ENCODE results near the gene OTOP2. TPM values are rescaled to one million over a fixed set of nuclear protein-coding genes. Genes with fewer than 3 reads are reported as not detected.

OTOP2 gene
- total and polyA plus RNA-seq, 2 donors from 2014 or later: not detected

DNA sequence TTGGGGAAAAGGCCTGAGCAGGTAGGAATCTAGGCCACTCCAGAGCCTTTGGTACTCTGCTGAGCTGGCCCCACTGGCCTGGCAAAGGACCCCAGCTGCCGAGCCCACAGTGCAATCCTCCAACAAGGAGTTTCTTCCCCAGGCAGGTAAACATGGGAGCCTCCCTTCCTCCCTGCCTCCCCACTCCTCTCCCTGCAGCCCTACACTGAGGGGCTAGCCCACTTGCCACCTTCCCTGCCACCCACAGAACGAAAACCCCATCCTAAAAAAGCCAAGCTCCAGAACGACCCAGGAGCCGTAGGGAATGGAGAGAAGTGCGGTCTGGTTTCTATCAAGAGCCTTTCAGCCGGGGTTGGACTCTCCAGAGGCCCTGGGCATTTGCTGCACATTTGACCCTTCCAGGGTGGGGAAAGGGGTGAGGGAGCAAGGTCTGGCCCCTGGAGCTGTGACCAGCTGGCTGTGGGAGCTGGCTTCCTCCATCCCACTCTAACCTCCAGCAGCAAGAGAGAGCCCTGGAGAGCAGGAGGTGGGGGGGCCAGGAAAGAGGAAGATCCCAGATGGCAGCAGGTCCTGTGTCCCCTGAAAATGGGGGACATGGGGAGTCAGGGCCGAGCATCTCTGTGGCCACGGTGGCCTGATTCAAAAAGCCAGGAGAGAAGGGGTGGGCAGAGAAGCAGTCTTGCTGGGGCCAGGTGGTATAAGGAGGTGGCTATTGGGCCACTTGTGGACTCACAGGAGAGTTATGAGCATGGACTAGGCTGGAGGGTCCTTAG lies 47.2 kb downstream of the OTOP2 start:
- Histone ChIP-seq H3K9ac (ENCODE audit: low read length in 3 of 3) (peak overlapping the region in 2 of 3 donors; percentile 55 to 71), H3K9me3 (ENCODE audit: control insufficient read depth in 2 of 3, insufficient read depth in 1 of 3, low read length in 3 of 3) (no peaks in the 10 kb centered on the region), H3K27ac (ENCODE audit: low read depth in 2 of 2, low read length in 2 of 2) (peak overlapping the region; percentile 9 to 72), H3K4me1 (ENCODE audit: control insufficient read depth in 2 of 3, insufficient read depth in 2 of 3, low read depth in 1 of 3, low read length in 3 of 3) (peaks cover 0 to 4% (median 3%) of the 10 kb centered on the region in 3 donors), H3K36me3 (ENCODE audit: control insufficient read depth in 2 of 3, insufficient read depth in 3 of 3, low read length in 3 of 3) (no peaks in the 10 kb centered on the region), H3K4me3 (ENCODE audit: low read length in 3 of 3) (peak overlapping the region in 2 of 3 donors; percentile 42 to 46), H3K27me3 (ENCODE audit: control insufficient read depth, insufficient read depth, low read length) (no peaks in the 10 kb centered on the region)
- intact Hi-C loops (cut with DNase I): no loop called here
- no peak for DNase-seq
- TF ChIP-seq, protein P1, sequence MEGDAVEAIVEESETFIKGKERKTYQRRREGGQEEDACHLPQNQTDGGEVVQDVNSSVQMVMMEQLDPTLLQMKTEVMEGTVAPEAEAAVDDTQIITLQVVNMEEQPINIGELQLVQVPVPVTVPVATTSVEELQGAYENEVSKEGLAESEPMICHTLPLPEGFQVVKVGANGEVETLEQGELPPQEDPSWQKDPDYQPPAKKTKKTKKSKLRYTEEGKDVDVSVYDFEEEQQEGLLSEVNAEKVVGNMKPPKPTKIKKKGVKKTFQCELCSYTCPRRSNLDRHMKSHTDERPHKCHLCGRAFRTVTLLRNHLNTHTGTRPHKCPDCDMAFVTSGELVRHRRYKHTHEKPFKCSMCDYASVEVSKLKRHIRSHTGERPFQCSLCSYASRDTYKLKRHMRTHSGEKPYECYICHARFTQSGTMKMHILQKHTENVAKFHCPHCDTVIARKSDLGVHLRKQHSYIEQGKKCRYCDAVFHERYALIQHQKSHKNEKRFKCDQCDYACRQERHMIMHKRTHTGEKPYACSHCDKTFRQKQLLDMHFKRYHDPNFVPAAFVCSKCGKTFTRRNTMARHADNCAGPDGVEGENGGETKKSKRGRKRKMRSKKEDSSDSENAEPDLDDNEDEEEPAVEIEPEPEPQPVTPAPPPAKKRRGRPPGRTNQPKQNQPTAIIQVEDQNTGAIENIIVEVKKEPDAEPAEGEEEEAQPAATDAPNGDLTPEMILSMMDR (IDR thresholded peaks at IDR 0.05; ENCODE audit: borderline replicate concordance, extremely low read depth, insufficient read depth): no peak
- no peak for FAIRE-seq

DNA sequence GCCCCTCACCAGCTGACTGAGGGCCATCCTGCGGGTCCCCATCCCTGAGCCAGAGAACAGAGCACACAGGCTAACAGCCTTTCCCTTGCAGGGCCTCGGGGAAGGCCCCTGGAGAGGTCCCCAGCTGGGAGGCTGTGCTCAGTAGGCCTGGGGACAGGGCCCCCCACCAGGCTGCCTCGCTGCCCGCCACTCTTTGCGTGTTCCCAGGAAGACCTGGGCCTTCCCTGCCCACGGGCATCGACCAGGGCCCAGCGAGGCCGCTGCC lies 47.7 kb downstream of the OTOP2 start:
- no peak for FAIRE-seq
- H3K9ac ChIP-seq (ENCODE audit: low read length in 3 of 3): peak overlapping the region in 2 of 3 donors; percentile 55 to 71
- intact Hi-C loops (cut with DNase I): no loop called here

DNA sequence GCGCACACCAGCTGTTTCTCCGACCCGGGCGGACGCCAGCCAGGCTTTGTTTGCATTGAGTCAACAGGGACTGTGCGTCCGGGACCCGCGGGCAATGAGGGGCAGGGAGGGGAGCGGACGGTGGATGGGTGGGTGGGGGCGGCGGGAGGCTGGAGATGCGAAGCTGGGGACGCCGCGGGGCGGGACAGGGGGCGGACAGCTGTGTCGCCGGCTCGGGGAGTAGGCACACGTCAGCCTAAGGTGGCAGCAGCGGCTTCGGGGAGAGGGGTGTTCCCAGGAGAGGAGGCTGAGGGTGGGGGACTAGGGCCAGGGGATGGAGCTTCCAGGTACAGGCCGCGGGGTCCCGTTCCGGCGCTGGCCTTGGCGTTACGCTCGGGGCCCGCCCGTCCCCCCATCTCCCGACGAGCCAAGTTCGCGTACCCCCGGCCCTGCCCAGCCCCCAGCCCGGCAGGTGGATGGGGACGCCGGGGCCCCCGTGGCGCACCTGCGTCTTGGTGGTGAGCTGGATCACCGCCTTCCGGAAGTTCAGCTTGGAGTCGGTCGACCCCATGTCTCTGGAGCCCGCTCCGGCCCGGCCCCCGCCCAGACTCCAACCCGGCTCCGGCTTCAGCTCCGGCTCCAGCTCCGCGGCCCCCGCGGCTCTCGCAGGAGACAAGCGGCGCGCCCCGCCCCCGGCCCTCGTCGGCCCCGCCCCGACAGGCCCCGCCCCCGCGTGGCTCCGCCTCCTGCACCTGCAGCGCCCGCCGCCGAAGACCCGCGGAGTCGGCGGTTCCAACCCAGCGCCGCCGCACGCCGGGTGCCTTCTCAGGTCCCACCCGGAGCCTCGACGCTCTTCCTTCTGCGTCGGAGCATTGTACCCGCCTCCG lies 48.3 kb downstream of the OTOP2 start, which contains the start of gene HID1:
TSS of gene HID1 (minus strand) at position 653 of the 866 bp plus-strand sequence. CDS start at position 550, 103 bp downstream.
- Histone ChIP-seq H3K36me3 (ENCODE audit: control insufficient read depth in 2 of 3, insufficient read depth in 3 of 3, low read length in 3 of 3) (no peaks in the 10 kb centered on the region), H3K27me3 (ENCODE audit: control insufficient read depth, insufficient read depth, low read length) (no peaks in the 10 kb centered on the region), H3K4me1 (ENCODE audit: control insufficient read depth in 2 of 3, insufficient read depth in 2 of 3, low read depth in 1 of 3, low read length in 3 of 3) (peaks cover 0 to 4% (median 3%) of the 10 kb centered on the region in 3 donors), H3K4me3 (ENCODE audit: low read length in 3 of 3) (peak within 1 kb of the TSS in 2 of 3 donors; percentile 42 to 63), H3K27ac (ENCODE audit: low read depth in 2 of 2, low read length in 2 of 2) (peak within 1 kb of the TSS; percentile 9 to 72), H3K9ac (ENCODE audit: low read length in 3 of 3) (peak within 1 kb of the TSS in 2 of 3 donors; percentile 55 to 71), H3K9me3 (ENCODE audit: control insufficient read depth in 2 of 3, insufficient read depth in 1 of 3, low read length in 3 of 3) (no peaks in the 10 kb centered on the region)
- peak; percentile 68 to 92 (median 82) for DNase-seq
- intact Hi-C loops (cut with DNase I): no loop called here
- no peak for FAIRE-seq
- TF ChIP-seq, protein P1 (IDR thresholded peaks at IDR 0.05; ENCODE audit: borderline replicate concordance, extremely low read depth, insufficient read depth): no peak

More for the DNA sequence above, 47.7 kb downstream of the OTOP2 start:
- H3K36me3 ChIP-seq (ENCODE audit: control insufficient read depth in 2 of 3, insufficient read depth in 3 of 3, low read length in 3 of 3): no peaks in the 10 kb centered on the region
- peak overlapping the region; percentile 9 to 72 for H3K27ac ChIP-seq (ENCODE audit: low read depth in 2 of 2, low read length in 2 of 2)
- no peak for DNase-seq
- peak overlapping the region in 2 of 3 donors; percentile 42 to 46 for H3K4me3 ChIP-seq (ENCODE audit: low read length in 3 of 3)
- TF ChIP-seq, protein P1 (IDR thresholded peaks at IDR 0.05; ENCODE audit: borderline replicate concordance, extremely low read depth, insufficient read depth): no peak
- H3K27me3 ChIP-seq (ENCODE audit: control insufficient read depth, insufficient read depth, low read length): no peaks in the 10 kb centered on the region
- no peaks in the 10 kb centered on the region for H3K9me3 ChIP-seq (ENCODE audit: control insufficient read depth in 2 of 3, insufficient read depth in 1 of 3, low read length in 3 of 3)
- H3K4me1 ChIP-seq (ENCODE audit: control insufficient read depth in 2 of 3, insufficient read depth in 2 of 3, low read depth in 1 of 3, low read length in 3 of 3): peaks cover 0 to 4% (median 3%) of the 10 kb centered on the region in 3 donors

All from kidney (tissue), 14 donors.